Measurements from ENCODE around the gene FKBP4.

FKBP4 gene

GRCh38 chr12:2841056-2841650 is 46.4 kb downstream of the FKBP4 start:
- H3K9ac ChIP-seq (ENCODE audit: low read length in 5 of 5): no peak overlapping the region
- peaks cover 0 to 14% (median 0%) of the 10 kb centered on the region in 5 donors for H3K4me1 ChIP-seq (ENCODE audit: control insufficient read depth in 5 of 5, insufficient read depth in 5 of 5, low read length in 5 of 5)
- no peaks in the 10 kb centered on the region for H3K9me3 ChIP-seq (ENCODE audit: control insufficient read depth in 5 of 5, low read length in 5 of 5)
- H3K4me3 ChIP-seq (ENCODE audit: low read depth in 1 of 5, low read length in 5 of 5): no peak overlapping the region
- no peak overlapping the region for H3K27ac ChIP-seq (ENCODE audit: low read depth, low read length)
- H3K27me3 ChIP-seq (ENCODE audit: control insufficient read depth in 5 of 5, insufficient read depth in 4 of 5, low read length in 5 of 5): peaks cover 0 to 2% (median 0%) of the 10 kb centered on the region in 5 donors
- peaks cover 0 to 36% (median 17%) of the 10 kb centered on the region in 5 donors for H3K36me3 ChIP-seq (ENCODE audit: control insufficient read depth in 5 of 5, insufficient read depth in 5 of 5, low read length in 5 of 5)

- Histone ChIP-seq H3K4me3 (ENCODE audit: low read depth in 1 of 5, low read length in 5 of 5) (no peak overlapping the region), H3K9me3 (ENCODE audit: control insufficient read depth in 5 of 5, low read length in 5 of 5) (no peaks in the 10 kb centered on the region), H3K9ac (ENCODE audit: low read length in 5 of 5) (no peak overlapping the region), H3K36me3 (ENCODE audit: control insufficient read depth in 5 of 5, insufficient read depth in 5 of 5, low read length in 5 of 5) (peaks cover 3 to 31% (median 16%) of the 10 kb centered on the region in 5 donors), H3K4me1 (ENCODE audit: control insufficient read depth in 5 of 5, insufficient read depth in 5 of 5, low read length in 5 of 5) (peaks cover 0 to 14% (median 0%) of the 10 kb centered on the region in 5 donors), H3K27me3 (ENCODE audit: control insufficient read depth in 5 of 5, insufficient read depth in 4 of 5, low read length in 5 of 5) (no peaks in the 10 kb centered on the region), H3K27ac (ENCODE audit: low read depth, low read length) (no peak overlapping the region)
These were observed 48.2 kb downstream of the FKBP4 start for GRCh38 chr12:2842948-2843347.

GRCh38 chr12:2844786-2845185 is 50.0 kb downstream of the FKBP4 start:
- no peak overlapping the region for H3K27ac ChIP-seq (ENCODE audit: low read depth, low read length)
- H3K9me3 ChIP-seq (ENCODE audit: control insufficient read depth in 5 of 5, low read length in 5 of 5): no peaks in the 10 kb centered on the region
- H3K4me3 ChIP-seq (ENCODE audit: low read depth in 1 of 5, low read length in 5 of 5): no peak overlapping the region

GRCh38 chr12:2845280-2845679 is 50.5 kb downstream of the FKBP4 start:
- no peak overlapping the region for H3K27ac ChIP-seq (ENCODE audit: low read depth, low read length)
- H3K4me1 ChIP-seq (ENCODE audit: control insufficient read depth in 5 of 5, insufficient read depth in 5 of 5, low read length in 5 of 5): peaks cover 0 to 18% (median 3%) of the 10 kb centered on the region in 5 donors
- H3K27me3 ChIP-seq (ENCODE audit: control insufficient read depth in 5 of 5, insufficient read depth in 4 of 5, low read length in 5 of 5): no peaks in the 10 kb centered on the region
- H3K36me3 ChIP-seq (ENCODE audit: control insufficient read depth in 5 of 5, insufficient read depth in 5 of 5, low read length in 5 of 5): peaks cover 3 to 17% (median 11%) of the 10 kb centered on the region in 5 donors
- no peak overlapping the region for H3K4me3 ChIP-seq (ENCODE audit: low read depth in 1 of 5, low read length in 5 of 5)
- no peaks in the 10 kb centered on the region for H3K9me3 ChIP-seq (ENCODE audit: control insufficient read depth in 5 of 5, low read length in 5 of 5)
- no peak overlapping the region for H3K9ac ChIP-seq (ENCODE audit: low read length in 5 of 5)

More at GRCh38 chr12:2844786-2845185, 50.0 kb downstream of the FKBP4 start:
- Histone ChIP-seq H3K36me3 (ENCODE audit: control insufficient read depth in 5 of 5, insufficient read depth in 5 of 5, low read length in 5 of 5) (peaks cover 3 to 19% (median 11%) of the 10 kb centered on the region in 5 donors), H3K9ac (ENCODE audit: low read length in 5 of 5) (no peak overlapping the region), H3K27me3 (ENCODE audit: control insufficient read depth in 5 of 5, insufficient read depth in 4 of 5, low read length in 5 of 5) (no peaks in the 10 kb centered on the region), H3K4me1 (ENCODE audit: control insufficient read depth in 5 of 5, insufficient read depth in 5 of 5, low read length in 5 of 5) (peaks cover 0 to 18% (median 3%) of the 10 kb centered on the region in 5 donors)

DNA sequence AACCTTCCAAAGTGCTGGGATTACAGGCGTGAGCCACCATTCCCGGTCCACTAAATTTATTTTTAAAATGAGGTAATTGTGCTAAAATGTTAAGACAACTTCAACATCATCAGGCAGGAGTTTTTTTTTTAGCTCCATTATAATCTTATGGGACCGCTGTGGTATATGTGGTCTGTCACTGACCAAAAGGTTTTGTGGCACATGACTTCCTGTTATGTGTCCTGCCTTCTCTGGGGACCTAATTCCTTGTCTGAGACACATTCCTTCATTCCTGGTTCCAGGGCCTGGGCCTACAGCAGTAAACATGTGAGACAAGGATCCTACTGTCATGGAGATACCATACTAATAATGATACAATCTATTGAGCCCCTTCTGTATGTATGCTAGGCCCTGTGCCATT is 57.2 kb downstream of the FKBP4 start:
- peaks cover 0 to 5% (median 2%) of the 10 kb centered on the region in 5 donors for H3K4me1 ChIP-seq (ENCODE audit: control insufficient read depth in 5 of 5, insufficient read depth in 5 of 5, low read length in 5 of 5)
- H3K4me3 ChIP-seq (ENCODE audit: low read depth in 1 of 5, low read length in 5 of 5): no peak overlapping the region
- H3K9ac ChIP-seq (ENCODE audit: low read length in 5 of 5): no peak overlapping the region
- H3K36me3 ChIP-seq (ENCODE audit: control insufficient read depth in 5 of 5, insufficient read depth in 5 of 5, low read length in 5 of 5): peaks cover 0 to 3% (median 3%) of the 10 kb centered on the region in 5 donors
- no peaks in the 10 kb centered on the region for H3K27me3 ChIP-seq (ENCODE audit: control insufficient read depth in 5 of 5, insufficient read depth in 4 of 5, low read length in 5 of 5)
- no peaks in the 10 kb centered on the region for H3K9me3 ChIP-seq (ENCODE audit: control insufficient read depth in 5 of 5, low read length in 5 of 5)
- no peak overlapping the region for H3K27ac ChIP-seq (ENCODE audit: low read depth, low read length)

GRCh38 chr12:2853626-2854025 is 58.9 kb downstream of the FKBP4 start:
- no peak overlapping the region for H3K27ac ChIP-seq (ENCODE audit: low read depth, low read length)
- peaks cover 0 to 5% (median 2%) of the 10 kb centered on the region in 5 donors for H3K4me1 ChIP-seq (ENCODE audit: control insufficient read depth in 5 of 5, insufficient read depth in 5 of 5, low read length in 5 of 5)
- H3K9me3 ChIP-seq (ENCODE audit: control insufficient read depth in 5 of 5, low read length in 5 of 5): no peaks in the 10 kb centered on the region
- no peaks in the 10 kb centered on the region for H3K27me3 ChIP-seq (ENCODE audit: control insufficient read depth in 5 of 5, insufficient read depth in 4 of 5, low read length in 5 of 5)
- no peak overlapping the region for H3K4me3 ChIP-seq (ENCODE audit: low read depth in 1 of 5, low read length in 5 of 5)
- peaks cover 0 to 13% (median 9%) of the 10 kb centered on the region in 5 donors for H3K36me3 ChIP-seq (ENCODE audit: control insufficient read depth in 5 of 5, insufficient read depth in 5 of 5, low read length in 5 of 5)
- H3K9ac ChIP-seq (ENCODE audit: low read length in 5 of 5): no peak overlapping the region

Measured in subcutaneous abdominal adipose tissue (tissue), 5 donors.